NCI-H2081 treated with DMSO at 0.1 percent for 48 hours (cell line): ENCODE data around the gene RCAN3.
A peak's percentile ranks its signal among the peaks of the same experiment; 100 is the strongest.

Experiments
- DNase-seq: peaks from one replicate; lab custom pipeline; 2025; lab: John Stamatoyannopoulos, UW

The RCAN3 gene

GRCh38 chr1:24580756-24581155 is 78.1 kb downstream of the RCAN3 start:
- DNase-seq = no peak

- no peak for DNase-seq
Measured at GRCh38 chr1:24584171-24584647, 81.6 kb downstream of the RCAN3 start.

GRCh38 chr1:24586119-24586518 is 83.5 kb downstream of the RCAN3 start:
- no peak for DNase-seq

GRCh38 chr1:24586970-24587820 is 84.6 kb downstream of the RCAN3 start:
- DNase-seq = peak; percentile 48

GRCh38 chr1:24588573-24588972 is 85.9 kb downstream of the RCAN3 start:
- DNase-seq = no peak

GRCh38 chr1:24589200-24589599 is 86.6 kb downstream of the RCAN3 start:
- no peak for DNase-seq
